Liver (tissue), 9 donors: ENCODE measurements around the gene TM9SF3. TPM values are rescaled to one million over a fixed set of nuclear protein-coding genes. Genes with fewer than 3 reads are reported as not detected.

Experiments used
- DNase-seq: peaks from one replicate; pipeline ENCODE4 v3.0.0-alpha.2; 2017; ENCODE audit warnings: low spot score
- H3K27ac ChIP-seq, 2 donors: one replicate each; pipeline ENCODE4 v1.7.0; 2013; ENCODE audit warnings: inconsistent platforms in 2 of 2, low read length in 2 of 2, control low read depth in 1 of 2, low read depth in 1 of 2, mild to moderate bottlenecking in 1 of 2
- H3K27me3 ChIP-seq, 4 donors: one replicate each; pipeline versions ENCODE4 v1.6.1 to v1.7.0; 2013; ENCODE audit warnings: low read length in 3 of 4, inconsistent platforms in 1 of 4, mild to moderate bottlenecking in 1 of 4, moderate library complexity in 1 of 4; ENCODE audit not compliant: control insufficient read depth in 4 of 4, insufficient read depth in 4 of 4
- H3K36me3 ChIP-seq, 4 donors: one replicate each; pipeline versions ENCODE4 v1.6.1 to v1.7.0; 2013; ENCODE audit warnings: low read length in 3 of 4, mild to moderate bottlenecking in 3 of 4, low read depth in 1 of 4, moderate library complexity in 1 of 4; ENCODE audit not compliant: control insufficient read depth in 4 of 4, insufficient read depth in 3 of 4
- H3K4me1 ChIP-seq, 4 donors: one replicate each; pipeline versions ENCODE4 v1.6.1 to v1.7.0; 2013; ENCODE audit warnings: low read length in 3 of 4, mild to moderate bottlenecking in 3 of 4, moderate library complexity in 1 of 4; ENCODE audit not compliant: control insufficient read depth in 4 of 4, insufficient read depth in 4 of 4
- H3K4me3 ChIP-seq, 3 donors: one replicate each; pipeline versions ENCODE4 v1.6.1 to v1.7.0; 2013; ENCODE audit warnings: low read length in 3 of 3, control low read depth in 1 of 3, low read depth in 1 of 3, mild to moderate bottlenecking in 1 of 3
- H3K9ac ChIP-seq, 2 donors: one replicate each; pipeline ENCODE4 v1.7.0; 2013; ENCODE audit warnings: low read length in 2 of 2, mild to moderate bottlenecking in 2 of 2, moderate library complexity in 2 of 2, control low read depth in 1 of 2, low read depth in 1 of 2
- H3K9me3 ChIP-seq, 4 donors: one replicate each; pipeline versions ENCODE4 v1.6.1 to v1.7.0; 2013; ENCODE audit warnings: low read length in 3 of 4; ENCODE audit not compliant: control insufficient read depth in 4 of 4
- ATF3 ChIP-seq: IDR thresholded peaks from 2 replicates; pipeline ENCODE4 v1.6.1; 2016; ENCODE audit warnings: antibody characterized with exemption
- EGR1 ChIP-seq, 2 donors: IDR thresholded peaks; 2 replicates each; pipeline ENCODE4 v1.6.1; 2016 to 2018; ENCODE audit warnings: antibody characterized with exemption in 2 of 2, low read depth in 2 of 2
- FOXA2 ChIP-seq: IDR thresholded peaks from 2 replicates; pipeline ENCODE4 v1.6.1; 2016; ENCODE audit warnings: antibody characterized with exemption
- HNF4A ChIP-seq, 2 donors: conservative IDR thresholded peaks; 2 replicates each; pipeline ENCODE4 v1.6.1; 2016; ENCODE audit warnings: antibody characterized with exemption in 2 of 2, mild to moderate bottlenecking in 2 of 2
- NR2F2 ChIP-seq: IDR thresholded peaks from 2 replicates; pipeline ENCODE4 v1.6.1; 2016; ENCODE audit warnings: antibody characterized with exemption
- RAD21 ChIP-seq, 2 donors: IDR thresholded peaks; 2 replicates each; pipeline ENCODE4 v1.6.1; 2016; ENCODE audit warnings: antibody characterized with exemption in 2 of 2, mild to moderate bottlenecking in 2 of 2
- REST ChIP-seq: IDR thresholded peaks from 2 replicates; pipeline ENCODE4 v1.6.1; 2016; ENCODE audit warnings: antibody characterized with exemption, mild to moderate bottlenecking
- RXRA ChIP-seq, 2 donors: IDR thresholded peaks; 2 replicates each; pipeline ENCODE4 v1.6.1; 2017 to 2018; ENCODE audit warnings: antibody characterized with exemption in 2 of 2, mild to moderate bottlenecking in 1 of 2
- TAF1 ChIP-seq: conservative IDR thresholded peaks from 2 replicates; pipeline ENCODE4 v1.6.1; 2016; ENCODE audit warnings: antibody characterized with exemption, mild to moderate bottlenecking
- WGBS: extraction: QIAGEN DNeasy Blood & Tissue Kit; methylation state at CpG from one replicate; pipeline ENCODE4 v1.1.7; 2013; 5-methylcytosine and 5-hydroxymethylcytosine counted together
- polyA plus RNA-seq, 2 donors: library from polyadenylated mRNA; stranded (reverse) in 1 of 2; unstranded in 1 of 2; fragments of 200-250 nt in 1 of 2; fragments of >200 nt in 1 of 2; fragmentation: Nextera tagmentation in 1 of 2; extraction: Ambion mirVana in 1 of 2; gene quantifications; one replicate each; pipeline versions ENCODE4 v1.2.1 to v1.2.3, GENCODE V29; 2013 to 2015
- total RNA-seq, 2 donors: library from RNA; depleted of rRNA; stranded (reverse); fragments of >200 nt; gene quantifications; one replicate each; pipeline ENCODE4 v1.2.3, GENCODE V29; 2014
- TF ChIP-seq, protein P1 (sequence below): fragments of 150-350 bp; IDR thresholded peaks from 2 replicates; pipeline ENCODE4 v1.5.1; 2017; ENCODE audit warnings: improper control_type of control experiment, low read depth, low read length; ENCODE audit not compliant: missing input control
- donor health status: healthy.
- donor health status: healthy.
- donor health status: healthy.
- donor health status: healthy.
- donor health status: healthy.

TM9SF3 gene
- total and polyA plus RNA-seq, 4 donors = 20.5 to 115 (median 55.4) TPM

DNA sequence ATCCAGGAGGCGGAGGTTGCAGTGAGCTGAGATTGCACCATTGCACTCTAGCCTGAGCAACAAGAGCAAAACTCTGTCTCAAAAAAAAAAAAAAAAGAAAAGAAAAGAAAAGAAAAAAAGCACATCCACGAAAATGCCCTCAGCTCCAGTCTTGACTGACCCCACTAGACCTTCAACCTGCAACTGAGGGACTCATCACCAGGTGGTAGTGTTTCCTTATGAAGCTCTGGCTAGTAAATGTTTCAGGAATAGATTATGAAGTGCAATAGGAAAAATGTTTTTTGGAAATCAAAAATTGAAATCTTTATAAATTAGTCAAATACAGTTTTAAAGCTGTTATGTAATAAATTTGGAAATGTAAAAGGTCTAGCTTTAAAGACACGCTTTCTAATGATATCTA lies 95.5 kb downstream of the TM9SF3 start:
- 67% methylated on average over 3 of the region's 3 CpGs for WGBS
- Histone ChIP-seq H3K4me1 (no peaks in the 10 kb centered on the region), H3K27me3 (peaks cover 0 to 3% (median under 1%) of the 10 kb centered on the region in 4 donors), H3K4me3 (no peak overlapping the region), H3K36me3 (no peaks in the 10 kb centered on the region), H3K27ac (no peak overlapping the region), H3K9ac (no peak overlapping the region), H3K9me3 (no peaks in the 10 kb centered on the region)
- TF ChIP-seq TAF1 (no peak), RAD21 (IDR thresholded peaks at IDR 0.05) (peak; percentile 59 to 62)
- TF ChIP-seq, protein P1, sequence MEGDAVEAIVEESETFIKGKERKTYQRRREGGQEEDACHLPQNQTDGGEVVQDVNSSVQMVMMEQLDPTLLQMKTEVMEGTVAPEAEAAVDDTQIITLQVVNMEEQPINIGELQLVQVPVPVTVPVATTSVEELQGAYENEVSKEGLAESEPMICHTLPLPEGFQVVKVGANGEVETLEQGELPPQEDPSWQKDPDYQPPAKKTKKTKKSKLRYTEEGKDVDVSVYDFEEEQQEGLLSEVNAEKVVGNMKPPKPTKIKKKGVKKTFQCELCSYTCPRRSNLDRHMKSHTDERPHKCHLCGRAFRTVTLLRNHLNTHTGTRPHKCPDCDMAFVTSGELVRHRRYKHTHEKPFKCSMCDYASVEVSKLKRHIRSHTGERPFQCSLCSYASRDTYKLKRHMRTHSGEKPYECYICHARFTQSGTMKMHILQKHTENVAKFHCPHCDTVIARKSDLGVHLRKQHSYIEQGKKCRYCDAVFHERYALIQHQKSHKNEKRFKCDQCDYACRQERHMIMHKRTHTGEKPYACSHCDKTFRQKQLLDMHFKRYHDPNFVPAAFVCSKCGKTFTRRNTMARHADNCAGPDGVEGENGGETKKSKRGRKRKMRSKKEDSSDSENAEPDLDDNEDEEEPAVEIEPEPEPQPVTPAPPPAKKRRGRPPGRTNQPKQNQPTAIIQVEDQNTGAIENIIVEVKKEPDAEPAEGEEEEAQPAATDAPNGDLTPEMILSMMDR = peak; percentile 31
- no peak for DNase-seq

- H3K4me1 ChIP-seq = no peaks in the 10 kb centered on the region
- TF ChIP-seq RXRA (IDR thresholded peaks at IDR 0.05) (no peak), EGR1 (IDR thresholded peaks at IDR 0.05; ENCODE audit: low read depth in 2 of 2) (no peak), HNF4A (conservative IDR thresholded peaks at IDR 0.05) (no peak), REST (no peak), FOXA2 (no peak), NR2F2 (no peak), ATF3 (no peak)
- TF ChIP-seq, protein P1 = no peak
- peaks cover 0 to 3% (median under 1%) of the 10 kb centered on the region in 4 donors for H3K27me3 ChIP-seq
- DNase-seq = no peak
- no peaks in the 10 kb centered on the region for H3K9me3 ChIP-seq
- H3K4me3 ChIP-seq = no peak overlapping the region
- H3K27ac ChIP-seq = no peak overlapping the region
- no peak overlapping the region for H3K9ac ChIP-seq
- 82% methylated on average over 14 of the region's 14 CpGs for WGBS
- H3K36me3 ChIP-seq = no peaks in the 10 kb centered on the region
Measured at GRCh38 chr10:96488161-96488935, 98.5 kb downstream of the TM9SF3 start.
